H7 (cell line): ENCODE measurements around the gene APCS. TPM values are rescaled to one million over a fixed set of nuclear protein-coding genes. Genes with fewer than 3 reads are reported as not detected.

Experiments
- DNase-seq: peaks from one replicate; pipeline ENCODE4 v3.0.0; 2012
- H3K27me3 ChIP-seq: 2 replicates; pipeline ENCODE4 v1.6.0; 2011; ENCODE audit warnings: mild to moderate bottlenecking, low read length; ENCODE audit not compliant: control insufficient read depth, insufficient read depth
- H3K36me3 ChIP-seq: replicated peaks from 2 replicates; pipeline ENCODE4 v1.5.1; 2011; ENCODE audit warnings: low read length; ENCODE audit not compliant: control insufficient read depth, insufficient read depth
- H3K4me3 ChIP-seq: 2 replicates; pipeline ENCODE4 v1.5.1; 2011; ENCODE audit warnings: low read depth, mild to moderate bottlenecking, control low read depth, low read length, moderate library complexity; ENCODE audit not compliant: insufficient read depth
- total RNA-seq: library from RNA; depleted of rRNA; stranded (reverse); fragments of >200 nt; shearing (Covaris generic); gene quantifications from 2 replicates; pipeline ENCODE4 v1.2.3, GENCODE V29; 2014; rRNA removed

The APCS gene
- total RNA-seq, result not detected in 2 replicates

GRCh38 chr1:159587461-159587951 lies at the start of gene APCS:
Gene APCS, plus strand, starts transcription at chr1:159587826. Its CDS starts 96 bp downstream, at chr1:159587922.
- Histone ChIP-seq H3K4me3 (no peak within 1 kb of the TSS), H3K27me3 (no peaks in the 10 kb centered on the region), H3K36me3 (no peaks in the 10 kb centered on the region)
- no peak for DNase-seq

GRCh38 chr1:159548126-159548525 lies 39.5 kb upstream of the APCS start:
- Histone ChIP-seq H3K27me3 (no peaks in the 10 kb centered on the region), H3K4me3 (no peak overlapping the region), H3K36me3 (no peaks in the 10 kb centered on the region)
- DNase-seq, result no peak

GRCh38 chr1:159554261-159554660 lies 33.4 kb upstream of the APCS start:
- no peak for DNase-seq
- Histone ChIP-seq H3K36me3 (no peaks in the 10 kb centered on the region), H3K4me3 (no peak overlapping the region), H3K27me3 (no peaks in the 10 kb centered on the region)

- H3K4me3 ChIP-seq, result no peak overlapping the region
- DNase-seq, result no peak
- no peaks in the 10 kb centered on the region for H3K36me3 ChIP-seq
- no peaks in the 10 kb centered on the region for H3K27me3 ChIP-seq
Observed at GRCh38 chr1:159554696-159555095, 32.9 kb upstream of the APCS start.

- no peak overlapping the region for H3K4me3 ChIP-seq
- DNase-seq, result no peak
- no peaks in the 10 kb centered on the region for H3K36me3 ChIP-seq
- H3K27me3 ChIP-seq, result no peaks in the 10 kb centered on the region
Observed at GRCh38 chr1:159556931-159557369, 30.7 kb upstream of the APCS start.

- H3K36me3 ChIP-seq, result no peaks in the 10 kb centered on the region
- no peak overlapping the region for H3K4me3 ChIP-seq
Observed at GRCh38 chr1:159560599-159560998, 27.0 kb upstream of the APCS start.

GRCh38 chr1:159561497-159561896 lies 26.1 kb upstream of the APCS start:
- H3K4me3 ChIP-seq, result no peak overlapping the region
- H3K27me3 ChIP-seq, result no peaks in the 10 kb centered on the region
- H3K36me3 ChIP-seq, result no peaks in the 10 kb centered on the region
- DNase-seq, result no peak

More at GRCh38 chr1:159560599-159560998, 27.0 kb upstream of the APCS start:
- no peak for DNase-seq
- no peaks in the 10 kb centered on the region for H3K27me3 ChIP-seq

GRCh38 chr1:159562680-159563079 lies 24.9 kb upstream of the APCS start:
- no peaks in the 10 kb centered on the region for H3K36me3 ChIP-seq
- H3K27me3 ChIP-seq, result no peaks in the 10 kb centered on the region
- no peak for DNase-seq
- no peak overlapping the region for H3K4me3 ChIP-seq

GRCh38 chr1:159577446-159577845 lies 10.2 kb upstream of the APCS start:
- Histone ChIP-seq H3K4me3 (no peak overlapping the region), H3K36me3 (no peaks in the 10 kb centered on the region), H3K27me3 (no peaks in the 10 kb centered on the region)
- DNase-seq, result no peak

- Histone ChIP-seq H3K36me3 (no peaks in the 10 kb centered on the region), H3K27me3 (no peaks in the 10 kb centered on the region), H3K4me3 (no peak overlapping the region)
- DNase-seq, result no peak
Observed at GRCh38 chr1:159580340-159580739, 7.3 kb upstream of the APCS start.

- no peaks in the 10 kb centered on the region for H3K36me3 ChIP-seq
- no peak for DNase-seq
- H3K4me3 ChIP-seq, result no peak overlapping the region
- H3K27me3 ChIP-seq, result no peaks in the 10 kb centered on the region
Observed at GRCh38 chr1:159581422-159581821, 6.2 kb upstream of the APCS start.

GRCh38 chr1:159584536-159584935 lies 3.1 kb upstream of the APCS start:
- H3K36me3 ChIP-seq, result no peaks in the 10 kb centered on the region
- no peak for DNase-seq

GRCh38 chr1:159591981-159592380 lies 4.4 kb downstream of the APCS start:
- DNase-seq, result no peak
- H3K36me3 ChIP-seq, result no peaks in the 10 kb centered on the region
- H3K4me3 ChIP-seq, result no peak overlapping the region
- H3K27me3 ChIP-seq, result no peaks in the 10 kb centered on the region

More at GRCh38 chr1:159584536-159584935, 3.1 kb upstream of the APCS start:
- no peak overlapping the region for H3K4me3 ChIP-seq
- H3K27me3 ChIP-seq, result no peaks in the 10 kb centered on the region

GRCh38 chr1:159594625-159595405 lies 7.2 kb downstream of the APCS start:
- no peak for DNase-seq
- Histone ChIP-seq H3K4me3 (no peak overlapping the region), H3K27me3 (no peaks in the 10 kb centered on the region), H3K36me3 (no peaks in the 10 kb centered on the region)

- DNase-seq, result no peak
Observed at GRCh38 chr1:159598196-159598595, 10.6 kb downstream of the APCS start.

More at GRCh38 chr1:159598196-159598595, 10.6 kb downstream of the APCS start:
- no peaks in the 10 kb centered on the region for H3K27me3 ChIP-seq
- H3K4me3 ChIP-seq, result no peak overlapping the region
- H3K36me3 ChIP-seq, result no peaks in the 10 kb centered on the region
